SU-DHL-6 (cell line): ENCODE data around the gene COL1A2.

ENCODE experiments used
- H2AFZ ChIP-seq: fragments of 200-600 bp; sonication (generic); 2 replicates; pipeline ENCODE4 v1.6.1; 2014; ENCODE audit warnings: low read depth, mild to moderate bottlenecking, moderate library complexity, mixed read lengths, antibody characterized with exemption, low read length; ENCODE audit not compliant: severe bottlenecking
- H3F3A ChIP-seq: fragments of 200-600 bp; shearing (Covaris generic); 2 replicates; pipeline ENCODE4 v1.6.0; 2016; ENCODE audit warnings: antibody characterized with exemption, mild to moderate bottlenecking; ENCODE audit not compliant: insufficient read depth
- H3K27ac ChIP-seq: fragments of 200-600 bp; sonication (generic); 2 replicates; pipeline ENCODE4 v1.5.1; 2016; ENCODE audit warnings: low read depth, mild to moderate bottlenecking, low read length, moderate library complexity, mixed read lengths
- H3K27me3 ChIP-seq: fragments of 200-600 bp; sonication (generic), shearing (Covaris generic); 2 replicates; pipeline ENCODE4 v1.6.0; 2014; ENCODE audit warnings: mild to moderate bottlenecking, low read length
- H3K36me3 ChIP-seq: fragments of 200-600 bp; sonication (generic); 2 replicates; pipeline ENCODE4 v1.6.1; 2014; ENCODE audit warnings: mild to moderate bottlenecking, low read length, mixed read lengths
- H3K4me2 ChIP-seq: fragments of 300-600, 200-600 bp; shearing (Covaris generic), sonication (generic); 2 replicates; pipeline ENCODE4 v1.6.0; 2014; ENCODE audit warnings: low read length, low read depth, mild to moderate bottlenecking; ENCODE audit not compliant: poor library complexity, severe bottlenecking
- H3K4me3 ChIP-seq: fragments of 200-600 bp; sonication (generic); 2 replicates; pipeline ENCODE4 v1.5.1; 2014; ENCODE audit warnings: antibody characterized with exemption, low read length, mild to moderate bottlenecking, mixed read lengths; ENCODE audit not compliant: insufficient read depth, poor library complexity, severe bottlenecking
- H3K79me2 ChIP-seq: fragments of 200-600 bp; sonication (generic); 2 replicates; pipeline ENCODE4 v1.6.1; 2014; ENCODE audit warnings: mild to moderate bottlenecking, low read length, moderate library complexity; ENCODE audit not compliant: insufficient read depth
- H3K9ac ChIP-seq: fragments of 200-600 bp; sonication (generic); 2 replicates; pipeline ENCODE4 v1.7.0; 2014; ENCODE audit warnings: mild to moderate bottlenecking, low read length
- H3K9me2 ChIP-seq: fragments of 200-600 bp; sonication (generic); replicated peaks from 2 replicates; pipeline ENCODE4 v1.6.1; 2014; ENCODE audit warnings: low read length; ENCODE audit not compliant: insufficient read depth
- H3K9me3 ChIP-seq: fragments of 200-600 bp; sonication (generic); 2 replicates; pipeline ENCODE4 v1.6.1; 2014; ENCODE audit warnings: low read length, mixed read lengths; ENCODE audit not compliant: insufficient read depth
- H4K20me1 ChIP-seq: fragments of 200-600 bp; sonication (generic); 2 replicates; pipeline ENCODE4 v1.6.1; 2014; ENCODE audit warnings: low read depth, mild to moderate bottlenecking, antibody characterized with exemption, low read length, moderate library complexity, mixed read lengths
- EZH2phosphoT487 ChIP-seq: fragments of 200-600 bp; sonication (generic), shearing (Covaris generic); conservative IDR thresholded peaks from 2 replicates; pipeline ENCODE4 v1.6.1; 2018; ENCODE audit warnings: mild to moderate bottlenecking, antibody characterized with exemption, low read length, moderate library complexity, mixed read lengths
- TF ChIP-seq, protein P1 (sequence below): fragments of 200-600 bp; sonication (generic); IDR thresholded peaks from one replicate; pipeline ENCODE4 v1.5.1; 2017; ENCODE audit warnings: antibody characterized with exemption, mild to moderate bottlenecking, low read length, moderate library complexity; ENCODE audit not compliant: insufficient read depth, poor library complexity, severe bottlenecking

COL1A2 gene

DNA sequence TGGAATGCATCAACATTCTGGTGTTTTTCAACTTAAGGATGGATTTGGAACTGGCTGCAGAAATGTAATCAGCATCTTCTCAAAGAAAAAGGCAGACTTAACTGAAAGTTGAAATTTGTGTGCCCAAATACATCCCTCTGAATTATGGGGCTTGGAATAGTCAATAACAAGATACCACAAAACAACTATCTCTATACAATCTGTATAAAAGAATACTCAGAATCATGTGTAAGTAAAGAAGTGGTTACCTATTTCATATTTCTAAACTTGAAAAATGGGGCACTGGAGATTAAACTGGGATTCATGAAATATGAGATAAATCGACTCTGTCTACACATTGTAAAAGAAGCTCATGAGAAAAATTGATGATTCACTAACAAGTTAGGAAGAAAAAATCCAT is 6.2 kb upstream of the COL1A2 start:
- H3K27ac ChIP-seq, result no peak overlapping the region
- no peaks in the 10 kb centered on the region for H3K27me3 ChIP-seq
- H3K9me3 ChIP-seq, result no peaks in the 10 kb centered on the region
- H3K9me2 ChIP-seq, result no peaks in the 10 kb centered on the region
- H3F3A ChIP-seq, result no peaks in the 10 kb centered on the region
- H3K9ac ChIP-seq, result no peak overlapping the region
- no peak overlapping the region for H3K4me3 ChIP-seq
- H3K36me3 ChIP-seq, result no peaks in the 10 kb centered on the region
- H3K79me2 ChIP-seq, result no peaks in the 10 kb centered on the region
- no peak overlapping the region for H2AFZ ChIP-seq
- H4K20me1 ChIP-seq, result no peaks in the 10 kb centered on the region
- no peak for TF ChIP-seq EZH2phosphoT487
- TF ChIP-seq, protein P1, sequence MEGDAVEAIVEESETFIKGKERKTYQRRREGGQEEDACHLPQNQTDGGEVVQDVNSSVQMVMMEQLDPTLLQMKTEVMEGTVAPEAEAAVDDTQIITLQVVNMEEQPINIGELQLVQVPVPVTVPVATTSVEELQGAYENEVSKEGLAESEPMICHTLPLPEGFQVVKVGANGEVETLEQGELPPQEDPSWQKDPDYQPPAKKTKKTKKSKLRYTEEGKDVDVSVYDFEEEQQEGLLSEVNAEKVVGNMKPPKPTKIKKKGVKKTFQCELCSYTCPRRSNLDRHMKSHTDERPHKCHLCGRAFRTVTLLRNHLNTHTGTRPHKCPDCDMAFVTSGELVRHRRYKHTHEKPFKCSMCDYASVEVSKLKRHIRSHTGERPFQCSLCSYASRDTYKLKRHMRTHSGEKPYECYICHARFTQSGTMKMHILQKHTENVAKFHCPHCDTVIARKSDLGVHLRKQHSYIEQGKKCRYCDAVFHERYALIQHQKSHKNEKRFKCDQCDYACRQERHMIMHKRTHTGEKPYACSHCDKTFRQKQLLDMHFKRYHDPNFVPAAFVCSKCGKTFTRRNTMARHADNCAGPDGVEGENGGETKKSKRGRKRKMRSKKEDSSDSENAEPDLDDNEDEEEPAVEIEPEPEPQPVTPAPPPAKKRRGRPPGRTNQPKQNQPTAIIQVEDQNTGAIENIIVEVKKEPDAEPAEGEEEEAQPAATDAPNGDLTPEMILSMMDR, result no peak
- H3K4me2 ChIP-seq, result no peak overlapping the region

DNA sequence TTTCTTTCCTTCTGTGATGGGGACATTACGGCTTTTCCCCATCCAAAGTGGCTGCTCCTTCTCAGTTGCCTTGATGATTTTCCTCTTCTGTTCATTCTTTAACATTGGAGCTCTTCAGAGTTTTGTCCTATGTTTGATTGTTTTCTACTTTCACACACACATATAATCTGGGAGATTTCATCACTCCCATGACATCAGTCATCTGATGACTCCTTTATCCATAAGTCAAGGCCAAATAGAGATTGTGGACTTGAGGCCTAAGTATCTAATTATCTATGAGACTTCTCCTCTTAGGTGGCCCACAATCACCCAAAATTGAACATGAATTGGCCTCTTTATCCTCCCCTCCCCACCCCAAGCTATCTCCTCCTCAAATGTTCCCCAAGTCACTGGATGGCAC is 5.3 kb upstream of the COL1A2 start:
- no peak overlapping the region for H3K27ac ChIP-seq
- no peaks in the 10 kb centered on the region for H3K9me3 ChIP-seq
- no peaks in the 10 kb centered on the region for H4K20me1 ChIP-seq
- H3K4me2 ChIP-seq, result no peak overlapping the region
- no peak overlapping the region for H2AFZ ChIP-seq
- H3K27me3 ChIP-seq, result no peaks in the 10 kb centered on the region
- no peaks in the 10 kb centered on the region for H3K9me2 ChIP-seq
- no peaks in the 10 kb centered on the region for H3K36me3 ChIP-seq
- H3F3A ChIP-seq, result no peaks in the 10 kb centered on the region
- TF ChIP-seq EZH2phosphoT487, result no peak
- H3K79me2 ChIP-seq, result no peaks in the 10 kb centered on the region
- H3K4me3 ChIP-seq, result no peak overlapping the region
- no peak overlapping the region for H3K9ac ChIP-seq

DNA sequence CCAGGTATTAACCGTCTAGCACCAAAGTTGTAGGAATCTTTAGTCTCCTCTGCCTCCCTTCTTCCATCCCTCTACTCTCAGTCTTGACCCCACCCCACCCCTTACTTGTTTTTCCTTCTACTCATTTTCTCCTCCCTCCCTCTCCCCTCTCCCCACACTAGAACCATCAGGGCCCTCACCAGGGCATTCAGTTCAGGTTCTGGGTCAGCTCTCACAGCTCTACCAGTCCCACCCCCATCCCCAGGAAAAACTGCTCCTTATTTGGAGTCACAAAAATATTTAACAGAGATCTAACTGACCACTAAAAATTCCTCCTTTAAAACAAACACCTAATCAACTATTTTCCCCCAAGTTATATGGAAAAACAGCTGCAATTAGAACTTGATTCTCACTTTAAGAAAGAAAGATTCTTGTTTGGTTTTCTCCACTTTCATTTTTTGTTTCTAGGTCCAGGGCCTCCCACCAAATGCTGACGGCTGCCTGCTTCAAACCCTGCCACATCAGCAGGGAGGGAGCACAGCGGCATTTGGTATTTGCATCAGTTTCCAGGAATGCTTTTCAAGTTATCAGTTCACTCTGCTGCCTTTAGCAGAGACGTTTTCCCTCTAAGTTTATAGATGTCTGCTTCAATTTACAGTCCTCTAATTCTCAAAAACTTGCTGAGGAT is 2.8 kb upstream of the COL1A2 start:
- H3K4me2 ChIP-seq, result no peak overlapping the region

DNA sequence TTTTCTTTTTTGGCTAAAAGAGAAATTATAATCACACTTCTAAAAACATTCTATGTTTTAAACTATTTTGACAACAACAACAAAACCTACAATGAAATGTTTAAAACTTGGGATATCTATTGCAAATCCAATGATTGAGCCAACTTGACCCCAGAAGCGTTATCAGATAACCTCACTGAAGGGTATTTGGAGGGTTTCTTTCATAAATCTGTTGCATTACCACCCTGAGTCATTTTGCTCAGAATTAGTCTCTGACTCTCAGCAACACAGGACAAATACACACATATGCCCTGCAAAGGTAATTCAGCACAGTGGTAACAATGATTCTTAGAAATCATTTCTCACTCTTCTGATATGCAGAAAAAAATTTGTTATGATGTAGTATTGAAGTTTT is 2.3 kb upstream of the COL1A2 start:
- TF ChIP-seq EZH2phosphoT487, result no peak
- TF ChIP-seq, protein P1, result no peak
- no peaks in the 10 kb centered on the region for H4K20me1 ChIP-seq

More for the DNA sequence above, 2.8 kb upstream of the COL1A2 start:
- no peak overlapping the region for H3K4me3 ChIP-seq
- no peaks in the 10 kb centered on the region for H3K9me3 ChIP-seq
- H2AFZ ChIP-seq, result no peak overlapping the region
- TF ChIP-seq, protein P1, result no peak
- no peak for TF ChIP-seq EZH2phosphoT487
- H3K27ac ChIP-seq, result no peak overlapping the region
- H3K9me2 ChIP-seq, result no peaks in the 10 kb centered on the region
- H3F3A ChIP-seq, result no peaks in the 10 kb centered on the region
- no peak overlapping the region for H3K9ac ChIP-seq
- no peaks in the 10 kb centered on the region for H3K36me3 ChIP-seq
- H4K20me1 ChIP-seq, result no peaks in the 10 kb centered on the region
- no peaks in the 10 kb centered on the region for H3K79me2 ChIP-seq
- H3K27me3 ChIP-seq, result no peaks in the 10 kb centered on the region

More for the DNA sequence above, 2.3 kb upstream of the COL1A2 start:
- no peak overlapping the region for H3K4me3 ChIP-seq
- H3K27me3 ChIP-seq, result no peaks in the 10 kb centered on the region
- H3F3A ChIP-seq, result no peaks in the 10 kb centered on the region
- no peak overlapping the region for H3K27ac ChIP-seq
- H3K4me2 ChIP-seq, result no peak overlapping the region
- H3K36me3 ChIP-seq, result no peaks in the 10 kb centered on the region
- no peaks in the 10 kb centered on the region for H3K9me2 ChIP-seq
- H2AFZ ChIP-seq, result no peak overlapping the region
- no peak overlapping the region for H3K9ac ChIP-seq
- H3K79me2 ChIP-seq, result no peaks in the 10 kb centered on the region
- no peaks in the 10 kb centered on the region for H3K9me3 ChIP-seq
